ENCODE data around the gene TMEM208. TPM values are rescaled to one million over a fixed set of nuclear protein-coding genes. Genes with fewer than 3 reads are reported as not detected.

The TMEM208 gene
- total and polyA plus RNA-seq, 2 of the 13 experiments (the other 11 are each of a cell fraction or from before 2014, with no cell fraction given), result 58.8 to 72.9 TPM

- TF ChIP-seq BCL3 (CRISPR knock-in tag; IDR thresholded peaks at IDR 0.05) (peak; percentile 77), ZNF549 (CRISPR knock-in tag; IDR thresholded peaks at IDR 0.05) (0 out of 2 replicates have a peak, but pooled peaks have one; percentile 44), MLLT10 (CRISPR knock-in tag; IDR thresholded peaks at IDR 0.05) (no peak), AKAP8 (CRISPR knock-in tag; IDR thresholded peaks at IDR 0.05) (no peak), ATF6 (CRISPR knock-in tag; conservative IDR thresholded peaks at IDR 0.05) (peak; percentile 96; the same call in 1 of the 2 replicates), ZNF543 (CRISPR knock-in tag; IDR thresholded peaks at IDR 0.05) (no peak), HINFP (CRISPR knock-in tag; IDR thresholded peaks at IDR 0.05; ENCODE audit: low read depth) (no peak; the same call in 1 of the 2 replicates), ARNT2 (CRISPR knock-in tag; IDR thresholded peaks at IDR 0.05; ENCODE audit: low read depth) (peak; percentile 94), ZNF512B (CRISPR knock-in tag; IDR thresholded peaks at IDR 0.05; ENCODE audit: borderline replicate concordance) (peak; percentile 84; the same call in 1 of the 2 replicates), REST (IDR thresholded peaks at IDR 0.05; ENCODE audit: borderline replicate concordance in 1 of 2, low read depth in 1 of 2, low read length in 2 of 2) (peak in 1 of 2 experiments; percentile 99; a peak in 2 of 4 replicates)
Measured at GRCh38 chr16:67184995-67185650, 41.8 kb upstream of the TMEM208 start (continued).

All from HepG2 (cell line).